GM23248 (cell line): ENCODE measurements around the gene GTF2IRD1.

ENCODE experiments used
- EZH2 ChIP-seq: fragments of 200-600 bp; sonication (generic); IDR thresholded peaks from 2 replicates; pipeline ENCODE4 v1.6.1; 2018; ENCODE audit warnings: antibody characterized with exemption, mild to moderate bottlenecking; ENCODE audit not compliant: insufficient read depth, poor library complexity, severe bottlenecking
- EZH2phosphoT487 ChIP-seq: fragments of 200-600 bp; sonication (generic); IDR thresholded peaks from 2 replicates; pipeline ENCODE4 v1.6.1; 2018; ENCODE audit warnings: antibody characterized with exemption, moderate library complexity, mild to moderate bottlenecking, low read depth; ENCODE audit not compliant: insufficient read depth

- no peak for TF ChIP-seq EZH2phosphoT487
- no peak for TF ChIP-seq EZH2
Measured at GRCh38 chr7:74428023-74428422, 25.7 kb upstream of the GTF2IRD1 start.
